Nucleus accumbens (tissue), 56 donors: ENCODE results near the gene SPTBN5.

Experiments
- DNase-seq, 56 donors: peaks; one replicate each; lab custom pipeline; 2025; lab: John Stamatoyannopoulos, UW

SPTBN5 gene

GRCh38 chr15:41810651-41811431, 83.0 kb downstream of the SPTBN5 start:
- DNase-seq: no peak

- DNase-seq: peak in 3 of 56 donors; percentile 7 to 14 (median 11)
These were observed 84.2 kb downstream of the SPTBN5 start for GRCh38 chr15:41809526-41810220.

- DNase-seq: no peak
These were observed 84.7 kb downstream of the SPTBN5 start for GRCh38 chr15:41809121-41809520.

- DNase-seq: peak in 1 of 56 donors; percentile 31
These were observed 87.3 kb downstream of the SPTBN5 start for GRCh38 chr15:41806291-41807181.

- DNase-seq: no peak
These were observed 88.1 kb downstream of the SPTBN5 start for GRCh38 chr15:41805711-41806110.

GRCh38 chr15:41804916-41805666, 88.8 kb downstream of the SPTBN5 start:
- DNase-seq: peak in 4 of 56 donors; percentile 12 to 43 (median 32)

GRCh38 chr15:41804361-41804760, 89.5 kb downstream of the SPTBN5 start:
- DNase-seq: no peak

GRCh38 chr15:41801850-41802455, 91.9 kb downstream of the SPTBN5 start:
- no peak for DNase-seq

- no peak for DNase-seq
These were observed 92.7 kb downstream of the SPTBN5 start for GRCh38 chr15:41801185-41801584.

GRCh38 chr15:41799488-41799805, 94.4 kb downstream of the SPTBN5 start:
- no peak for DNase-seq

- no peak for DNase-seq
These were observed 95.0 kb downstream of the SPTBN5 start for GRCh38 chr15:41798607-41799487.
